HG03469 (cell line): ENCODE results near the gene PCDHGA6.
A peak's percentile ranks its signal among the peaks of the same experiment; 100 is the strongest.
"Not testable (repeated sequence)": the region's sequence is repeated elsewhere in the genome, so short reads cannot be mapped to it uniquely, and the experiment has no call there.

Experiments used
- ATAC-seq: cut with Tn5 transposase; IDR thresholded peaks from one replicate; pipeline ENCODE4 v1.9.1; 2021; ENCODE audit warnings: mild to moderate bottlenecking, moderate library complexity, moderate number of reproducible peaks; ENCODE audit not compliant: unreplicated experiment

PCDHGA6 gene

GRCh38 chr5:141373673-141374317 lies at the start of gene PCDHGA6:
PCDHGA6 (plus strand) TSS chr5:141373891; CDS start chr5:141374084, 193 bp downstream.
- ATAC-seq = no peak

GRCh38 chr5:141326088-141326854 lies 47.4 kb upstream of the PCDHGA6 start:
- ATAC-seq = peak; percentile 70

- no peak for ATAC-seq
Observed at GRCh38 chr5:141328231-141328630, 45.5 kb upstream of the PCDHGA6 start.

- ATAC-seq = no peak
Observed at GRCh38 chr5:141330299-141331080, 43.2 kb upstream of the PCDHGA6 start, which contains the start of gene PCDHGA1. PCDHGA1 (plus strand) TSS chr5:141330514.

GRCh38 chr5:141332571-141332970 lies 41.1 kb upstream of the PCDHGA6 start:
- ATAC-seq = not testable (repeated sequence)

GRCh38 chr5:141338538-141339306 lies 35.0 kb upstream of the PCDHGA6 start, which contains the start of gene PCDHGA2:
PCDHGA2 (plus strand) TSS chr5:141338760.
- no peak for ATAC-seq

- ATAC-seq = not testable (repeated sequence)
Observed at GRCh38 chr5:141340781-141341354, 32.8 kb upstream of the PCDHGA6 start.

GRCh38 chr5:141342773-141343172 lies 30.9 kb upstream of the PCDHGA6 start:
- ATAC-seq = no peak

GRCh38 chr5:141343242-141343952 lies 30.3 kb upstream of the PCDHGA6 start, which contains the start of gene PCDHGA3:
PCDHGA3 (plus strand) TSS chr5:141343829; CDS start chr5:141344034, 205 bp downstream.
- ATAC-seq = no peak

GRCh38 chr5:141343953-141344463 lies 29.7 kb upstream of the PCDHGA6 start:
- ATAC-seq = no peak

GRCh38 chr5:141345327-141345726 lies 28.4 kb upstream of the PCDHGA6 start:
- ATAC-seq = no peak

GRCh38 chr5:141346017-141346416 lies 27.7 kb upstream of the PCDHGA6 start:
- ATAC-seq = not testable (repeated sequence)

- peak; percentile 60 for ATAC-seq
Observed at GRCh38 chr5:141349917-141350619, 23.6 kb upstream of the PCDHGA6 start, which contains the start of gene PCDHGB1. PCDHGB1 (plus strand) TSS chr5:141350099; CDS start chr5:141350261, 162 bp downstream.

GRCh38 chr5:141351591-141351990 lies 22.1 kb upstream of the PCDHGA6 start:
- ATAC-seq = no peak

- no peak for ATAC-seq
Observed at GRCh38 chr5:141354900-141355469, 18.7 kb upstream of the PCDHGA6 start, which contains the start of gene PCDHGA4. PCDHGA4 (plus strand) TSS chr5:141355021; CDS start chr5:141355108, 87 bp downstream.

- ATAC-seq = no peak
Observed at GRCh38 chr5:141355641-141356040, 18.1 kb upstream of the PCDHGA6 start.

- ATAC-seq = no peak
Observed at GRCh38 chr5:141356133-141356532, 17.6 kb upstream of the PCDHGA6 start.

- ATAC-seq = no peak
Observed at GRCh38 chr5:141356950-141357349, 16.7 kb upstream of the PCDHGA6 start.
